GM23338 (cell line): ENCODE data around the gene ARMH1. TPM values are rescaled to one million over a fixed set of nuclear protein-coding genes. Genes with fewer than 3 reads are reported as not detected.

Experiments
- ATAC-seq: fragments of 200-7000 bp; cut with Tn5 transposase; 3 replicates; pipeline ENCODE4 v1.9.1; 2020
- DNase-seq: peaks from one replicate; pipeline ENCODE4 v3.0.0-alpha.2; 2015; ENCODE audit warnings: low spot score
- H2AFZ ChIP-seq: fragments of 200-600 bp; sonication (generic); 2 replicates; pipeline ENCODE4 v1.8.0; 2016; ENCODE audit warnings: antibody characterized with exemption, mild to moderate bottlenecking, moderate library complexity
- H3F3A ChIP-seq: fragments of 200-600 bp; sonication (generic); replicated peaks from 2 replicates; pipeline ENCODE4 v1.8.0; 2017; ENCODE audit warnings: antibody characterized with exemption, mixed run types, low read depth
- H3K27ac ChIP-seq: fragments of 200-600 bp; sonication (generic); 2 replicates; pipeline ENCODE4 v1.6.1; 2016; ENCODE audit warnings: low read depth
- H3K27me3 ChIP-seq: fragments of 200-600 bp; sonication (generic); 2 replicates; pipeline ENCODE4 v1.8.0; 2016; ENCODE audit warnings: mild to moderate bottlenecking, mixed run types, moderate library complexity; ENCODE audit not compliant: insufficient read depth
- H3K36me3 ChIP-seq: fragments of 200-600 bp; sonication (generic); 2 replicates; pipeline ENCODE4 v1.8.0; 2016; ENCODE audit warnings: mild to moderate bottlenecking; ENCODE audit not compliant: insufficient read depth
- H3K4me1 ChIP-seq: fragments of 200-600 bp; sonication (generic); 2 replicates; pipeline ENCODE4 v1.8.0; 2016; ENCODE audit warnings: mild to moderate bottlenecking, moderate library complexity; ENCODE audit not compliant: insufficient read depth
- H3K4me2 ChIP-seq: fragments of 200-600 bp; sonication (generic); 2 replicates; pipeline ENCODE4 v1.7.1; 2017; ENCODE audit warnings: mixed run types
- H3K4me3 ChIP-seq: fragments of 200-600 bp; sonication (generic); 2 replicates; pipeline ENCODE4 v1.6.1; 2016; ENCODE audit warnings: mixed run types
- H3K79me2 ChIP-seq: fragments of 200-600 bp; sonication (generic); replicated peaks from 2 replicates; pipeline ENCODE4 v1.8.0; 2017; ENCODE audit warnings: mild to moderate bottlenecking; ENCODE audit not compliant: insufficient read depth
- H3K9me2 ChIP-seq: fragments of 200-600 bp; sonication (generic); 2 replicates; pipeline ENCODE4 v1.8.0; 2017; ENCODE audit not compliant: insufficient read depth
- H4K20me1 ChIP-seq: fragments of 200-600 bp; sonication (generic); replicated peaks from 2 replicates; pipeline ENCODE4 v1.8.0; 2017; ENCODE audit warnings: mild to moderate bottlenecking; ENCODE audit not compliant: insufficient read depth
- H3K27ac Mint-ChIP-seq: 2 replicates; pipeline ENCODE4 v1.8.0; 2020; ENCODE audit warnings: inconsistent platforms, mild to moderate bottlenecking, moderate library complexity, mixed read lengths
- H3K27me3 Mint-ChIP-seq: 3 replicates; pipeline ENCODE4 v1.8.0; 2022; ENCODE audit warnings: low read depth, mild to moderate bottlenecking, moderate library complexity, mixed read lengths, inconsistent platforms; ENCODE audit not compliant: insufficient read depth, poor library complexity
- H3K36me3 Mint-ChIP-seq: 3 replicates; pipeline ENCODE4 v1.8.0; 2021; ENCODE audit warnings: low read depth, mild to moderate bottlenecking, inconsistent platforms, moderate library complexity, mixed read lengths
- H3K4me1 Mint-ChIP-seq: 3 replicates; pipeline ENCODE4 v1.8.0; 2020; ENCODE audit warnings: mild to moderate bottlenecking, inconsistent platforms, mixed read lengths
- H3K4me3 Mint-ChIP-seq: 3 replicates; pipeline ENCODE4 v1.8.0; 2021; ENCODE audit warnings: moderate library complexity, mild to moderate bottlenecking, inconsistent platforms, mixed read lengths
- H3K9me3 Mint-ChIP-seq: 3 replicates; pipeline ENCODE4 v1.8.0; 2020; ENCODE audit warnings: moderate library complexity, mild to moderate bottlenecking, inconsistent platforms, mixed read lengths
- CREB1 ChIP-seq: fragments of 250-450 bp; sonication (Bioruptor Pico); IDR thresholded peaks from 2 replicates; pipeline ENCODE4 v1.5.0; 2020; ENCODE audit warnings: low read depth, mild to moderate bottlenecking, moderate library complexity
- CTCF ChIP-seq, 2 experiments: fragments of 200-600 bp in 1 of 2; sonication (generic) in 1 of 2; conservative IDR thresholded peaks; 2 replicates each; pipeline versions ENCODE4 v1.5.1 to v1.6.1; 2016 to 2017; ENCODE audit warnings: antibody characterized with exemption in 2 of 2, low read depth in 2 of 2, mild to moderate bottlenecking in 2 of 2, moderate library complexity in 1 of 2
- ETS1 ChIP-seq: IDR thresholded peaks from 2 replicates; pipeline ENCODE4 v1.6.1; 2016; ENCODE audit warnings: antibody characterized with exemption
- EZH2 ChIP-seq: fragments of 200-600 bp; sonication (generic); IDR thresholded peaks from one replicate; pipeline ENCODE4 v1.8.0; 2017; ENCODE audit warnings: antibody characterized with exemption, mild to moderate bottlenecking, low read depth; ENCODE audit not compliant: unreplicated experiment
- EZH2phosphoT487 ChIP-seq: fragments of 200-600 bp; sonication (generic); IDR thresholded peaks from one replicate; pipeline ENCODE4 v1.8.1; 2018; ENCODE audit warnings: antibody characterized with exemption; ENCODE audit not compliant: unreplicated experiment
- JUNB ChIP-seq: IDR thresholded peaks from one replicate; pipeline ENCODE4 v1.6.1; 2016; ENCODE audit warnings: antibody characterized with exemption; ENCODE audit not compliant: unreplicated experiment
- NANOG ChIP-seq: IDR thresholded peaks from 2 replicates; pipeline ENCODE4 v1.6.1; 2016; ENCODE audit warnings: antibody characterized with exemption, borderline replicate concordance
- POLR2AphosphoS5 ChIP-seq: IDR thresholded peaks from 2 replicates; pipeline ENCODE4 v1.6.1; 2016; ENCODE audit warnings: antibody characterized with exemption, low read depth
- REST ChIP-seq: IDR thresholded peaks from one replicate; pipeline ENCODE4 v1.6.1; 2018; ENCODE audit warnings: antibody characterized with exemption; ENCODE audit not compliant: unreplicated experiment
- STAT1 ChIP-seq: IDR thresholded peaks from one replicate; pipeline ENCODE4 v1.6.1; 2016; ENCODE audit warnings: antibody characterized with exemption; ENCODE audit not compliant: unreplicated experiment
- ZNF114 ChIP-seq: fragments of 250-450 bp; sonication (Bioruptor Pico); IDR thresholded peaks from 2 replicates; pipeline ENCODE4 v1.5.0; 2020; ENCODE audit warnings: mild to moderate bottlenecking, moderate library complexity
- ZNF331 ChIP-seq: fragments of 250-450 bp; sonication (Bioruptor Pico); IDR thresholded peaks from 2 replicates; pipeline ENCODE4 v1.5.0; 2020; ENCODE audit warnings: low read depth, mild to moderate bottlenecking, moderate library complexity
- polyA plus RNA-seq: library from polyadenylated mRNA; unstranded; fragments of >200 nt; fragmentation: Nextera tagmentation; extraction: Ambion mirVana; gene quantifications from 2 replicates; pipeline ENCODE4 v1.2.1, GENCODE V29; 2016
- total RNA-seq: library from RNA; depleted of rRNA; stranded (reverse); fragments of >200 nt; shearing (Covaris generic); gene quantifications from 2 replicates; pipeline ENCODE4 v1.2.3, GENCODE V29; 2014
- TF ChIP-seq, protein P1 (sequence below): fragments of 250-450 bp; sonication (Bioruptor Pico); IDR thresholded peaks from 2 replicates; pipeline ENCODE4 v1.5.0; 2020; ENCODE audit warnings: mild to moderate bottlenecking, moderate library complexity

ARMH1 gene
- total and polyA plus RNA-seq, 2 experiments from 2014 or later = 0.31 TPM; not detected in 1

- H3F3A ChIP-seq = peaks cover 3% of the 10 kb centered on the region
- H3K4me2 ChIP-seq = no peak overlapping the region
- no peak overlapping the region; the same call in 2 of the 3 replicates for H3K4me3 Mint-ChIP-seq
- H3K4me3 ChIP-seq = no peak overlapping the region
- TF ChIP-seq, protein P1, sequence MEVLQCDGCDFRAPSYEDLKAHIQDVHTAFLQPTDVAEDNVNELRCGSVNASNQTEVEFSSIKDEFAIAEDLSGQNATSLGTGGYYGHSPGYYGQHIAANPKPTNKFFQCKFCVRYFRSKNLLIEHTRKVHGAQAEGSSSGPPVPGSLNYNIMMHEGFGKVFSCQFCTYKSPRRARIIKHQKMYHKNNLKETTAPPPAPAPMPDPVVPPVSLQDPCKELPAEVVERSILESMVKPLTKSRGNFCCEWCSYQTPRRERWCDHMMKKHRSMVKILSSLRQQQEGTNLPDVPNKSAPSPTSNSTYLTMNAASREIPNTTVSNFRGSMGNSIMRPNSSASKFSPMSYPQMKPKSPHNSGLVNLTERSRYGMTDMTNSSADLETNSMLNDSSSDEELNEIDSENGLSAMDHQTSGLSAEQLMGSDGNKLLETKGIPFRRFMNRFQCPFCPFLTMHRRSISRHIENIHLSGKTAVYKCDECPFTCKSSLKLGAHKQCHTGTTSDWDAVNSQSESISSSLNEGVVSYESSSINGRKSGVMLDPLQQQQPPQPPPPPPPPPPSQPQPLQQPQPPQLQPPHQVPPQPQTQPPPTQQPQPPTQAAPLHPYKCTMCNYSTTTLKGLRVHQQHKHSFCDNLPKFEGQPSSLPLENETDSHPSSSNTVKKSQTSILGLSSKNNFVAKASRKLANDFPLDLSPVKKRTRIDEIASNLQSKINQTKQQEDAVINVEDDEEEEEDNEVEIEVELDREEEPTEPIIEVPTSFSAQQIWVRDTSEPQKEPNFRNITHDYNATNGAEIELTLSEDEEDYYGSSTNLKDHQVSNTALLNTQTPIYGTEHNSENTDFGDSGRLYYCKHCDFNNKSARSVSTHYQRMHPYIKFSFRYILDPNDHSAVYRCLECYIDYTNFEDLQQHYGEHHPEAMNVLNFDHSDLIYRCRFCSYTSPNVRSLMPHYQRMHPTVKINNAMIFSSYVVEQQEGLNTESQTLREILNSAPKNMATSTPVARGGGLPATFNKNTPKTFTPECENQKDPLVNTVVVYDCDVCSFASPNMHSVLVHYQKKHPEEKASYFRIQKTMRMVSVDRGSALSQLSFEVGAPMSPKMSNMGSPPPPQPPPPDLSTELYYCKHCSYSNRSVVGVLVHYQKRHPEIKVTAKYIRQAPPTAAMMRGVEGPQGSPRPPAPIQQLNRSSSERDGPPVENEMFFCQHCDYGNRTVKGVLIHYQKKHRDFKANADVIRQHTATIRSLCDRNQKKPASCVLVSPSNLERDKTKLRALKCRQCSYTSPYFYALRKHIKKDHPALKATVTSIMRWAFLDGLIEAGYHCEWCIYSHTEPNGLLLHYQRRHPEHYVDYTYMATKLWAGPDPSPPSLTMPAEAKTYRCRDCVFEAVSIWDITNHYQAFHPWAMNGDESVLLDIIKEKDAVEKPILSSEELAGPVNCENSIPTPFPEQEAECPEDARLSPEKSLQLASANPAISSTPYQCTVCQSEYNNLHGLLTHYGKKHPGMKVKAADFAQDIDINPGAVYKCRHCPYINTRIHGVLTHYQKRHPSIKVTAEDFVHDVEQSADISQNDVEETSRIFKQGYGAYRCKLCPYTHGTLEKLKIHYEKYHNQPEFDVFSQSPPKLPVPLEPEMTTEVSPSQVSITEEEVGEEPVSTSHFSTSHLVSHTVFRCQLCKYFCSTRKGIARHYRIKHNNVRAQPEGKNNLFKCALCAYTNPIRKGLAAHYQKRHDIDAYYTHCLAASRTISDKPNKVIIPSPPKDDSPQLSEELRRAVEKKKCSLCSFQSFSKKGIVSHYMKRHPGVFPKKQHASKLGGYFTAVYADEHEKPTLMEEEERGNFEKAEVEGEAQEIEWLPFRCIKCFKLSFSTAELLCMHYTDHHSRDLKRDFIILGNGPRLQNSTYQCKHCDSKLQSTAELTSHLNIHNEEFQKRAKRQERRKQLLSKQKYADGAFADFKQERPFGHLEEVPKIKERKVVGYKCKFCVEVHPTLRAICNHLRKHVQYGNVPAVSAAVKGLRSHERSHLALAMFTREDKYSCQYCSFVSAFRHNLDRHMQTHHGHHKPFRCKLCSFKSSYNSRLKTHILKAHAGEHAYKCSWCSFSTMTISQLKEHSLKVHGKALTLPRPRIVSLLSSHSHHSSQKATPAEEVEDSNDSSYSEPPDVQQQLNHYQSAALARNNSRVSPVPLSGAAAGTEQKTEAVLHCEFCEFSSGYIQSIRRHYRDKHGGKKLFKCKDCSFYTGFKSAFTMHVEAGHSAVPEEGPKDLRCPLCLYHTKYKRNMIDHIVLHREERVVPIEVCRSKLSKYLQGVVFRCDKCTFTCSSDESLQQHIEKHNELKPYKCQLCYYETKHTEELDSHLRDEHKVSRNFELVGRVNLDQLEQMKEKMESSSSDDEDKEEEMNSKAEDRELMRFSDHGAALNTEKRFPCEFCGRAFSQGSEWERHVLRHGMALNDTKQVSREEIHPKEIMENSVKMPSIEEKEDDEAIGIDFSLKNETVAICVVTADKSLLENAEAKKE (CRISPR knock-in tag) = no peak
- TF ChIP-seq ZNF331 (CRISPR knock-in tag) (no peak), ETS1 (no peak), REST (no peak), EZH2 (no peak), JUNB (no peak), POLR2AphosphoS5 (no peak), STAT1 (no peak), NANOG (no peak), ZNF114 (CRISPR knock-in tag) (no peak), EZH2phosphoT487 (no peak), CREB1 (no peak), CTCF (conservative IDR thresholded peaks at IDR 0.05; ENCODE audit: low read depth in 2 of 2) (no peak)
- no peaks in the 10 kb centered on the region for H3K36me3 ChIP-seq
- peaks cover 13% of the 10 kb centered on the region for H3K9me3 Mint-ChIP-seq
- H3K27me3 Mint-ChIP-seq = peaks cover 9% of the 10 kb centered on the region
- H4K20me1 ChIP-seq = no peaks in the 10 kb centered on the region
- H2AFZ ChIP-seq = no peak overlapping the region
- ATAC-seq (peak; percentile 46), DNase-seq (no peak)
- H3K27ac Mint-ChIP-seq = no peak overlapping the region
- no peaks in the 10 kb centered on the region for H3K27me3 ChIP-seq
- H3K27ac ChIP-seq = no peak overlapping the region
- H3K36me3 Mint-ChIP-seq = peaks cover 11% of the 10 kb centered on the region
- H3K79me2 ChIP-seq = no peaks in the 10 kb centered on the region
- H3K4me1 ChIP-seq = no peaks in the 10 kb centered on the region; the same call in 1 of the 2 replicates
- no peaks in the 10 kb centered on the region; the same call in 1 of the 2 replicates for H3K9me2 ChIP-seq
- H3K4me1 Mint-ChIP-seq = peaks cover 15% of the 10 kb centered on the region
These were observed 31.4 kb downstream of the ARMH1 start for GRCh38 chr1:44705938-44706337.
